ENCODE measurements around the gene LEAP2.

DNA sequence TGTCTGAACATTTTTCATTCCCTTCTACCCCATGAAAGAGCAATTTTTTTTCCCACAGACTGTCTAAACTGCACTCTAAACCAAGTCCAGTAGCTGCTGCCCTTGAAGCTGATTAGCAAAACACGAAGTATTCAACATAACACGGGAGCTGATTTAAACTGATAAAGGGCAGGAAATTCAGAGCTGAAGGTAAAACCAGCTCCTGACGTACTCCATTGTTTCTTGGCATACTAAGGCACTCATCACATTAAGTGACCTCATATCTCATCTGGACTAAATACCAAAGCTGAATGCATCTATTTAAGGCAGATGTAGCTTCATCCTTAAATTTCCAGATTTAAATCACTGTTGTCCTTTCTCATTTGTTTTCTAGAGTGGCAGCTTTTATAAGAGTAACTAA is 19.2 kb upstream of the LEAP2 start:
- TF ChIP-seq, protein P1, sequence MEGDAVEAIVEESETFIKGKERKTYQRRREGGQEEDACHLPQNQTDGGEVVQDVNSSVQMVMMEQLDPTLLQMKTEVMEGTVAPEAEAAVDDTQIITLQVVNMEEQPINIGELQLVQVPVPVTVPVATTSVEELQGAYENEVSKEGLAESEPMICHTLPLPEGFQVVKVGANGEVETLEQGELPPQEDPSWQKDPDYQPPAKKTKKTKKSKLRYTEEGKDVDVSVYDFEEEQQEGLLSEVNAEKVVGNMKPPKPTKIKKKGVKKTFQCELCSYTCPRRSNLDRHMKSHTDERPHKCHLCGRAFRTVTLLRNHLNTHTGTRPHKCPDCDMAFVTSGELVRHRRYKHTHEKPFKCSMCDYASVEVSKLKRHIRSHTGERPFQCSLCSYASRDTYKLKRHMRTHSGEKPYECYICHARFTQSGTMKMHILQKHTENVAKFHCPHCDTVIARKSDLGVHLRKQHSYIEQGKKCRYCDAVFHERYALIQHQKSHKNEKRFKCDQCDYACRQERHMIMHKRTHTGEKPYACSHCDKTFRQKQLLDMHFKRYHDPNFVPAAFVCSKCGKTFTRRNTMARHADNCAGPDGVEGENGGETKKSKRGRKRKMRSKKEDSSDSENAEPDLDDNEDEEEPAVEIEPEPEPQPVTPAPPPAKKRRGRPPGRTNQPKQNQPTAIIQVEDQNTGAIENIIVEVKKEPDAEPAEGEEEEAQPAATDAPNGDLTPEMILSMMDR (IDR thresholded peaks at IDR 0.05): no peak
- TF ChIP-seq EZH2phosphoT487 (IDR thresholded peaks at IDR 0.05): no peak
- TF ChIP-seq EZH2 (IDR thresholded peaks at IDR 0.05): no peak
